Stimulated activated CD4-positive, alpha-beta T cell treated with anti-CD3 and anti-CD28 coated beads, Interleukin-12 subunit alpha, Interleukin-12 subunit beta, amount 100 ng/mL, for 4 hours (primary cell): ENCODE results near the gene TBX20.
"Not testable (repeated sequence)": the region's sequence is repeated elsewhere in the genome, so short reads cannot be mapped to it uniquely, and the experiment has no call there.

Source experiments
- DNase-seq: peaks from one replicate; pipeline ENCODE4 v3.0.0-alpha.2; 2020

TBX20 gene

DNA sequence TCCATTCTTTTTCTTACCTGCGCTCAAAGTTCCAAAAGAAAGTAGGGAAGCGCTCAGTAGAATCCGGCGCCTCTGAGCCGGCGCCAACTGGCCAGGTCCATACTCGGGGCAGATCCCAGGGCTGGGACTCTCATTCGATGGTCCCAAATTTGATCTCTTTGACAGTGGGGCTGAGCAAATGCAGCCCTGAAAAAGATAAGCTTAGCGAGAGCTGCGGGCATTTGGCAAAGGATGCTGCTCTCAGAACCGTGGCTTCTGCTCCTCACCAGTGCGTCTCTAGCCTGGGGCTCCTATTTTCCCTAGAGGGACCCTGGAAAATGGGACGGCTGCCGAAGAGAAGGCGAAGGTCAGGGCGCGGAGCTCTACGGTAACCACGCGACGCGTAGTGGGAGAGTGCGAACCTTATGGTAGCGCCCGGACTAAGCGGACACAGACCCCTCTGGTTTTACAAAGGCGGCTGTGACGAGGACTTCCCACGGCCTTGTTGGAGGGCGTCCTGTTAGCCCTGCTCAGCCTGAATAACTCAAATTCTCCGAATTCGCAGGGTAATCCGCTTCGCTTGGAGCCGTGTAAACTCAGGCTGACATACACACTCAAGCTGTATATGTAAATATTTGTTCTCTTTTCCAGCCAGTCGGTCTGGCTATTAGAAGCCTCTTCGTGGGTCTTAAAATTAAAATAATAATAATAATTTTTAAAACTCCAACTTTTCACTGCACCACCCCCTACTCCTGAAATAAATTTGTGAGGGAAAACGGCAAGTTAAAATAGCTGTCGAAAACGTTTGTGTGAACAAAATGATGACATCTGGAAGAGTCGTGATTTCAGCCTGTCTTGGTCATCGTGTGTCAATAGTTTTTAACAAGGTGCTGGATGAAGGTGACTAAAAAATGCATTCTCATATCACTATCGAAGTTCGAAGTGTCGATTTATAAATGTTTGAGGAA lies 869 bp upstream of the TBX20 start:
- no peak for DNase-seq

DNA sequence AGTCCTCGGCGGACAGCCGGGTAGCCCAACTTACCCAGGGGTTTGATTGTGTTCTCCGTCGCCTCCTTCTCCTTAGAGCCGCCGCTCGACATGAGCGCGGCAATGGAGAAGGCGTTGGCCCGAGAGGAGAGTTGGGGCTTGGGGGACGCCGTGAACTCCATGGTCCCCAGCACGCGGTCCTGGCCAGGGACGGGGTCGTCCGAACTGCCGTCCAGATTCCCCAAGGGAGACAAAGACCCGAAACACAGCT lies 515 bp downstream of the TBX20 start:
- no peak for DNase-seq

- no peak for DNase-seq
These were observed 1.1 kb downstream of the TBX20 start for GRCh38 chr7:35252612-35253459.

DNA sequence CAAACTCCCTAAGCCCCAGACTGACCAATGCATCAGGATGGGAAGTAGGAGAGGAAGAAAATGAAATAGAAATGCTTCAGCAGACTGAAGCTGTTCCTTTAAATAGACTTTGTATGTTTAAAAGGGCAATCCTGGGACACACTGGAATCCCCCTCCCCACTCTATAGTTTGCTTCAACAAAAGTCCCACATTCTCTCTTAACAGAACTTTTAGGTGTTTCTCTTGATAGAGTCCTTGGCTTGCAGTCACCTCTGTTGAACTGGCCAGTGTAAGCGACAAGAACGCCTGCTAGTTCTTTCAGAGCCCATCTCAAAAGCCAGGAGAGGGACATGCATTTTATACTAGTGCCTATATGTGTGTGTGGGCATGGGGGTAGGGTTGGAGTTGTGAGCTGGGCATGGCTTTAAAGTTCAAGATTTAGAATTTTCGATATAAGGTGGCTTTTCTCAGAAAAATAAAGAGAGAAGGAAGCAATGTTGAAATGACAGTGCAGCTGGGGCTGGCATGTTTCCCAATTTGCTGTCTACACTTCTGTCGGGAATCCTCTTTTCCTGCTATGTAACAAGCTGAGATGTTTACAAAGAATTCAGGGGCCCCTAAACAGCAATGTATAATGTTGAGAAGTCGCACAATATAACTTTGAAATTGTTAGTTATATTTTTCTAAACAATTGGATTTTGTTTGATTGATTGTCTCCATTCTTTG lies 2.1 kb downstream of the TBX20 start:
- DNase-seq: no peak

- DNase-seq: no peak
These were observed 3.0 kb downstream of the TBX20 start for GRCh38 chr7:35250941-35251340.

DNA sequence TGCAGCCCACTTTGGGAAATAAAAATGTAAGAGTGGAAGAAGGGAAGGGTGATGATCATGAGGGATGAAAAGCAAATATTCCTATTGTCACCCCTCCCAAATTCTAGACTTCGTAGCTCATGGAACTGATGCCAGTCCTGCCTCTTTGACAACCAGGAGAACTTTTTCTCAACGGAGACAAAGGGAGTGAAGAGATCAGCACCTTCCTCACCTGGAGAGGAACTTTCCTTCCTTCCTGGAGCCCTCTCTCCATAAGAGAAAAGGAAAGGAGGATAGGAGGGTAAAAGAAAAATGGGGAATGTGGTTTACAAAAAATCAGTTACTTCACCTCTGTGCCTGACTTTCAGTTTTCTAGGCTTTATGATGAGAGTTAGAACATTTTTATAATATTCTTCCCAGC lies 3.4 kb downstream of the TBX20 start:
- no peak for DNase-seq

DNA sequence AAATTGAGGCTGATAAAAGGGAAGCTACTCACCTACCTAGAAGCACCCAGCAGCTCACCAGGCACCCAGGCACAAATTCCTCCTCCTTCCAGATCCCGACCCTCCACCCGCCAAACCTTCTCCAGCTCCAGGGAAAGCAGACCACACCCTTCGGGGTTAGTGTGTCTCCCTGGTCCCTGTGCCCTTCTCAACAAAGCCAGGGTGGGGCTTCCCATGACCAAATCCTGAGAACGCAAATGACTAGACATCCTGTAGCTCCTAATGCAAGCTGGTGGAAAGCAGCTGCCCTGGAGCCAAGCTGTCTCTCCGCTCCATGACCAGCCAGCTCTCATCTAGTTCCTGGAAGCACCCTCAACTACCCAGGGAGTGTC lies 4.4 kb downstream of the TBX20 start:
- no peak for DNase-seq

- no peak for DNase-seq
These were observed 5.0 kb downstream of the TBX20 start for GRCh38 chr7:35248576-35249536.

DNA sequence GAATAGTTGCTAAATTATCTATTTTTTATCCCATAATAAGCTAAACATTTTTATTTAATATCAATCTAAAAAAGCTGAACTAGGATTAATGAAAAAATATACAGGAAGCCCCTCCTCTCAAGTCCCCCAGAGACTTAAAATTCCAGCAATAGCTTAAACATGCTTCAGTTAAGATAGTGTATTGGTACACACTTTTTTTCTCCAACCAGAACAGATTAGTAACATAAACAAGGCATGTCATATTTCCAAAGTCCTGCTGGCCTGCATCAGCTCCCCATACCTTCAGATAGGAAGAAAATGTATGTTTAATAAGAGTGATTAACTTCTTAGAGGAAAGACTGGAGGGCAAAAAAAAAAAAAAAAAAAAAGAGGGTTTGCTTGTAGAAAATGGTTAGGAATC lies 7.1 kb downstream of the TBX20 start:
- no peak for DNase-seq

- no peak for DNase-seq
These were observed 12.0 kb downstream of the TBX20 start for GRCh38 chr7:35241884-35242283.

GRCh38 chr7:35241436-35241835 lies 12.5 kb downstream of the TBX20 start:
- DNase-seq: no peak

DNA sequence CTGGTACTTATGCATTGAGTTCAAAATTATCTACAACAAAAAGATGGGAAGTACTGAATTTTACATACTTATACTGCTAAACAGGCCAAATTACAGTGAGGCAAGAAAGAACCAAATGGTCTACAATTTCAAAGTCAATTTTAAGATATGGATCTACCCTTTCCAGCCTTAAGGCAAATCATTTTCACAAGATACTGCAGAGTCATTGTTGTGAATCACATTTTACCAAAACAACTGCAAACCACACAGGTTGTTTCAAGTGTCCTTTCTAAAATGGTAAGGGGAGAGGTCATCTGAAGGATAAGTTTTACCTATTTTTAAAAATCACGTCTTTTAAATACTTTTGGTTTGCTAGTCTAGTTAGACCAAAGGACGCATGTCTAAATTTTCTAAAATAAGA lies 12.9 kb downstream of the TBX20 start:
- not testable (repeated sequence) for DNase-seq

DNA sequence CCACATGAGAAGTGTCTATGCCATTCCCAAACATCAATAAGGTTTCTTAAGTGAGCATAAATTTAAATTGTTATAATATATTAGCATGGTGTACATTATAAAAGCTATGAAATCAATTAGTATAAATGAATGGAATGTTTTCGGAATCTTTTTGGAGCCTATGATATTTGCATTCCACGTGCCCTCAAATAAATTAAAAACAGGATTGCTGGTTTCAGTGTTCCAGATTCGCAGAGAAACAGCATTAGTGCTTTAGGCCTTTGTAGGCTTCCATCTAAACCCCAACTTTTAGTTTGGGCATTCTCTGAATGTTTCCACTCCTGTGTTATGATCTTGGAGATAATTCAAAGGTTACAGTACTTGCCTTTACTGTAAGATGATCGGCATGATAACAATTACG lies 15.4 kb downstream of the TBX20 start:
- DNase-seq: not testable (repeated sequence)

- DNase-seq: no peak
These were observed 20.9 kb downstream of the TBX20 start for GRCh38 chr7:35232994-35233393.

- DNase-seq: not testable (repeated sequence)
These were observed 22.7 kb downstream of the TBX20 start for GRCh38 chr7:35231221-35231620.

DNA sequence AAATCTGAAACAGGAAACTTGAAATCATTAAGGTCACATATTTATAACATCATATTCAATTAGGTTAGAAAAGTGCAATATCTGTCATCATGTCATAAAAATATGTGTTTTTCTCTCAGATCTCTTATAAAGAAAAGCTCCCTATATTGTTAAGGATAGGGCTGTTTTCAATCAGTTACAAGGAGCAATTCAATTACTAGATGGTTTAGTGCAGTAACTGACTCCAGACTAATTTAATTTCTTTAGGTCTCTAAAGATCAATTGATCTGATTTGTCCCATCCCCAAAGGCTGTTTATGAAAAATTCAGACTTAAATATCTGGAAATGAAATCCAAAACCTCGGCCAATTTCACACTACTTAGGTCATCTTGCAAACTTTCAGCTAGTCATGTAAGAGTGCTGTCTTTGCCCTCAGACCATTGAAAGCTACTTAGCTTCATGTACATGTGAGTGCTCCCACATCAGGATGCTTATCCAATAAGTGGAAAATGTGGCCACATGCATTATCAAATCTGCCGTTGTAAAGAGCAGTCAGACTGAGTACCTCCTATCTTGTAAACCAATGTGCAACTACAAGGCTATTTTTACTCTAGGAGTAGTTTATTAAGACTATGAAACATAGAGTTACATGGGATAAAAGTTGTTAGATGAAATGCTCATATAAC lies 24.7 kb downstream of the TBX20 start:
- not testable (repeated sequence) for DNase-seq

GRCh38 chr7:35228496-35229051 lies 25.3 kb downstream of the TBX20 start:
- DNase-seq: not testable (repeated sequence)

- not testable (repeated sequence) for DNase-seq
These were observed 26.5 kb downstream of the TBX20 start for GRCh38 chr7:35227438-35227837.

DNA sequence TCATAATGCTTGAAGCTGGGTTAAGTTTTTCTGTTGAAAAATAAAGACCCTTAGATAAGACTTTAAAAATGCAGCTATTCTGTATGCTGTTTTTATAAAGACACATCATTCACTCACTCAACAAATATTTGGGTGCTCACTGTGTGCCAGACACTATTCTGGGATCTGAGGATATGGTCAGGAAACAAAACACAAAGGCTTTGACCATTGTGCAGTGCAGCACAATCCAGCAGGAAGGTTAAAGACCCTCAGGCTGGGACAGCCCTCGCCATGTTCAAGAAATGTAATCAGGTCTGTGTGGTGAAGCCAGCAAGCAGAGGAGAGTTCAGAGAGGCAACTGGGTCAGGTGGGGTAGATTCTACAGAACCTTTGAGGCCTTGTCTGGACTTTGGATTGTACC lies 31.5 kb downstream of the TBX20 start:
- not testable (repeated sequence) for DNase-seq

DNA sequence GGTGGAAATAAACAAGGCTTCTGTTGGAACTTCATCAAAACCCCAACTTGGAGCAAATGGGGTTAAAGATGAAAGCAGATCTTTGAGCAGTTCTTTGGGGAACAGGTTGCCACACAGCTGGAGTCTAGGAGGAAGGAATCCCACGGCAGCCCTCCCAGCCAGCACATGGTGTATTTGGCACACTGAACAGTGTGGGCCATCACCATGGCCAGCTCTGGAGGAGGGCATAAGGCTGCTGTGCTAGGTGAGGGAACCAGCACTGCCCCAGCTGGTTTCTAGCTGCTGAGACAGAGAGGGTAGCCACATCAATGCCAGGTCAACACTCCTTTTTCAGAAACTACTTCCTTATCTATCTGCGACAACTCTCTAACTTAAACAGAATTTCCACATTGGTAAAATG lies 33.7 kb downstream of the TBX20 start:
- not testable (repeated sequence) for DNase-seq

DNA sequence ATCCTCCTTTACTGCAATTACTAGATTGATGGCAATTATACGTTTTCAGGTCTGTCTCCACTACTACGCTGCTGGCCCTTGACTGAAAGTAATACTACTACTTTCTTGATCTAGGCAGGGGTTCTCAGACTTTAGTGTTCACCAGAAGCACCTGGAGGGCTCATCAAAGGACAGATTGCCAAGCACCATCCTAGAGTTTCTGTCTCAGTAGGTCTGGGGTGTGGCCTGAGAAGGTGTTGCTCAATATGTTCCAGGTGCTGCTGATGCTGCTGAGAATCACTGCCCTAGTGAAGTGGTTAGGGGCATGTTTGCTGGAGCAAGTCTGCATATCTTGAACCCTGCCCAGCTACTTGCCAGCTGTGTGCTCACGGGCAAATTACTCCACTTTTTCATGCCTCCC lies 37.9 kb downstream of the TBX20 start:
- DNase-seq: not testable (repeated sequence)
